ENCODE data around the gene STX5.

Gene STX5

GRCh38 chr11:62757846-62758788 is 73.7 kb downstream of the STX5 start:
- no peak overlapping the region for H3K4me3 ChIP-seq (ENCODE audit: low read depth, low read length)
- no peak for TF ChIP-seq CTCF (IDR thresholded peaks at IDR 0.05; ENCODE audit: low read depth, low read length)
- no peak for DNase-seq (ENCODE audit: low read depth, low spot score)
- in situ Hi-C loops (cut with HindIII; ENCODE audit: low sequenced_read_pairs): no loop called here
